CD4-positive, alpha-beta T cell treated with Interleukin-4 for 1 hour (primary cell): ENCODE measurements around the gene AGAP1.

Experiments used
- DNase-seq, 2 donors: peaks; one replicate each; pipeline ENCODE4 v3.0.0-alpha.2; 2020 to 2022

AGAP1 gene

DNA sequence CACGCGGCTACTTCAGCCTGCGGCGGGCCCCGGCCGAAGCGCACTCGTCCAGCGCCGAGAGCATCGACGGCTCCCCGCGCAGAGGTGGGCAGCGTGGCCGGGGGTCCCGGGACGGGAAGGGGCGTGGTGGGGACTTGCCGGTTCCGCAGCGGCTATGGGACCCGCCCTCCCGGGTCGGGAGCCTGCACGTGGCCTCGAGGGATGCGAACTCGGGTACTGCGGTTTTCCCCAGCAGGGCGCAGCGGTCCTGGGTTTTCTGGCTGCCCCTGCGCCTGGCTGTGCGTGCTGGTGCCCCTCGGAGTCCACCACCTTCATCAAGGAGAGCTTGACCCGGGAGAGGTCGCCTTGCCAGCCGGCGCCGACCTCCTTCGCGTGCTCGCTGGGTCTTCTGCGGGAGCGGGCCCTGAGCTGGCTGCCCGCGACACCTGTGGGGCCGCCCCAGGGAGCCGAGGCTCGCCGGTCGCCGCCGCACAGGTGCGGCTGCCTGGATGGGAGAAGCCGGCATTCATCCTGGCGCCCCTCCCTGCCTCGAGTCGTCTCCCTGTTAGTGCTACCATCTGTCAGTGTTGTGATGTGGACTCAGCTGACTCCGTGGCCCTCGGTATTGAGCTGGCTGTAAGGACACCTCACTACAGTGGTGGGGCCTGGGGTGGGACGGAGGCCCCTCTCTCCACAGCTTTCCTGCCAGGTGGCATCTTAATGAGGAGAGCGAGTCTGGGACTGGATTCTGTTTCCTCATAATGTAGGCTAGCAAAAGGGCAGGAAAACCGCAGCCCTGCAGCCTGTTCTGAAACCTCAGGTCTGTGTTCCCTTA, 177.3 kb downstream of the AGAP1 start:
- no peak for DNase-seq

DNA sequence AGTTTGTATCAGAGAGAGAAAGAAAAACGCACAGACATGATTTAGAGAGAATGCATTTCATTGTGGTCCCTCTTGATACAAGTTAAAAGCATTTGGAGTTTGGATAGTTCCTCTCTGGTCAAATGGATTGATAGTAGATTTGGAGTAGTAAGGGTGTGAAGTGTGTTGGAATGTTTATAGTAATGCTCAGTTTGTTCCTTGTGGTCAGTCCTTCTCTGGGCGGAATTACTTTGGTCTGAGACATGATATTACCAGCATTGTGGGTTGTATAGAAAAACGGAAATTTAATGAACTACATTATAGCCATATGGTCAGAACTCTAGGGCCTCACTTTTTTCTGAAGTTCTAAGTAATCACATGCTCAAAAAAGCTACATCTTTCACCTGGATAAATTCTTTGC, 178.9 kb downstream of the AGAP1 start:
- DNase-seq: no peak

- DNase-seq: no peak
Measured at GRCh38 chr2:235674146-235674545, 180.3 kb downstream of the AGAP1 start.

DNA sequence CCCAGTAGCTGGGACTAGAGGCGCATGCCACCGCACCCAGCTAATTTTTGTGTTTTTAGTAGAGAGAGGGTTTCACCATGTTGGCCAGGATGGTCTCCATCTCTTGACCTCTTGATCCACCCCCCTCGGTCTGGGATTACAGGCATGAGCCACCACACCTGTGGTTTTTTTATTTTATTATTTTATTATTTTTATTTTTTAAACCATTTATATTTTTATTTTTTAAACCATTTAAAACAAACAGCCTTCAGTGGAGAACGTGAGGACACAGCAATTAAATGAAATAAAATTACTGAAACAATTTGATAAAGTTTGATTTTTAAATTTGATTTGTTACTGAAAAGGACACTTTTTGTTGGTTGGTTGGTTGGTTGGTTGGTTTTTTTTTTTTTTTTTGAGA, 181.0 kb downstream of the AGAP1 start:
- DNase-seq: no peak

DNA sequence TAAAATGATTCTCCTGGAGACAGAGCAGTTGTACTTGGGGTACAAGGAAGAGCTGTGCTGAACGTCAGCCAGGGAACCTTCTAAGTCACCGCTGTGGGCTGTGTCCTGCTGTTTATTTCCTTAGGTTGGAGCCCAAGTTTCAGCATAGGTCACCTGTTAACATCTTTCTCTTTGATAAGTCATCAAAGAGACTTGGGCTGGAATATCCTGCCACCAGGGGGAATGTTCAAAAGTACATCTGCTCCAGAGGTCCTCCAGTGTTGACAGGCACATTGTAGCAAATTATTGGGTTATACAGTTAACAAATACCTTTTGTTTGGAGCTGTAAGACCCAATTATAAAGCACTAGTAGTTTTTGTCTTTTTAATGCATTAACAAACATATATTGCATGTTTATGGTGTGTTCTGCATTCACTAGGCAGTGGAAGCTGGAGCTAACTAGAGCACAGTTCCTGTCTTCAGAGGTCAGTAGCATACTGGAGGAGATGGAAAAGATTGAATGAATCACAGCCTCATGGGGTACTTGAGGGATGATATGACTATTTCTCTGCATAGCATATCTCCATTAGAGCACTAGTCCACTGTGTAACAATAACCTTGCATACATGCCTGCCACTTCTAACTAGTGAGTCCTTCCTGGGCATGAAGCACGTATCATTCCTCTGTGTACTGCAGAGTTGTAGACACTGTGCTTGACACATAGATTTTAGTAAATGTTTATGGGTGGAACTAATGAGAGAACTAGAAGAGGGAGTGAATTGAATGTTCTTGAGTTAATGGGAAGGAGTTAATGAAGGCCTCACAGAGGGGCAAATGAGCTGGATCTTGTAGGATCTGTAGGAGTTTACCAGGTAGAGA, 182.1 kb downstream of the AGAP1 start:
- DNase-seq: no peak

DNA sequence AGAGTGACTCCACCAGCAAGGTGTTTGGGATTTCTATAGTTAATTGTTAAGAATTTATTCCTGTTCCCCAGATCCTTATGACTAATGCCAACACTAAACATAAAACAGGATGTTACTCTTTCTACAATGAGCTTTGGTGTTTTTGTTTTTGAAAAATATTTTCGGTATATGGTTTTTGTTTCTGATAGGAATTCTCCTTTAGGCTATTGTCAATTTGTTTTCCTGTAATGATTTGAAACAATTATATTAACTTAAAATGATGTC, 182.6 kb downstream of the AGAP1 start:
- no peak for DNase-seq

GRCh38 chr2:235677276-235677788, 183.5 kb downstream of the AGAP1 start:
- no peak for DNase-seq

DNA sequence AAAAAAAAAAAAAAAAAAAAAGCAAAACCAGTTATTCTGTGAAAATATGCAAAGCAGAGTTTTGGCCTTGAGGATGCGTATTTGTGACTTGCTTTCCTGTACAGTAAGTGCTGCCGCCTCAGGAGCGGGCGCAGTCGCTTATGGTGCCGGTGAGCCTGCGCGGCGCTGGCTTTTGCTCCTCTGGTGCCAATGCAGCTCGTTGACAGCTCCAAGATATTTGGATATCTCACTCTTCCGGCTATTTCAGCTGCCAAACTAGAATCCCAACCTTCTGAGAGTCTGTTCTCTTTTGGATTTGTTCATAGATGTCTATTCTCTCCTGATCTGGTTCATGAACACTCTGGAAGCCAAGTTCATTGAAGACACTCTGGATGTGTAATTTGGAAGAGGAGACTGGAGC, 184.1 kb downstream of the AGAP1 start:
- no peak for DNase-seq

- no peak for DNase-seq
Measured at GRCh38 chr2:235678712-235679111, 184.9 kb downstream of the AGAP1 start.

DNA sequence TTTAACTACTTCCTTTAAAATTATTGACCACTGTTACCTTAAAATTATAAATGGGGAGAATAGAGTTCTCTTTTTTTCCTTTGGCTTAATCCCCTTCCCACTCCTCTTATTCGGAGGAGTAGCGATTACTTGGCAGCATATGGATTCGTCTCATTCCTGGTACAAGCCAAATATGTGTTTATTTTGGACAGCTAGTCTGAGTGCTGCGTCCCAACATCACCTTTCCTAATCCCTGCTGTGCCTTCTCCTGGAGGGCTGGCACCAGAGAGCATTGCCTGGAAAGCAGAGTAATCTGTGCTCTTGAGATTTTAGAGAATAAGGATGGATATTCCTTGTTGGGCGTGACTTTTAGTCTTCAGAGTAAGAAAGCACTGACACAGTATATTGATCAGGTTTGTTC, 185.6 kb downstream of the AGAP1 start:
- no peak for DNase-seq

DNA sequence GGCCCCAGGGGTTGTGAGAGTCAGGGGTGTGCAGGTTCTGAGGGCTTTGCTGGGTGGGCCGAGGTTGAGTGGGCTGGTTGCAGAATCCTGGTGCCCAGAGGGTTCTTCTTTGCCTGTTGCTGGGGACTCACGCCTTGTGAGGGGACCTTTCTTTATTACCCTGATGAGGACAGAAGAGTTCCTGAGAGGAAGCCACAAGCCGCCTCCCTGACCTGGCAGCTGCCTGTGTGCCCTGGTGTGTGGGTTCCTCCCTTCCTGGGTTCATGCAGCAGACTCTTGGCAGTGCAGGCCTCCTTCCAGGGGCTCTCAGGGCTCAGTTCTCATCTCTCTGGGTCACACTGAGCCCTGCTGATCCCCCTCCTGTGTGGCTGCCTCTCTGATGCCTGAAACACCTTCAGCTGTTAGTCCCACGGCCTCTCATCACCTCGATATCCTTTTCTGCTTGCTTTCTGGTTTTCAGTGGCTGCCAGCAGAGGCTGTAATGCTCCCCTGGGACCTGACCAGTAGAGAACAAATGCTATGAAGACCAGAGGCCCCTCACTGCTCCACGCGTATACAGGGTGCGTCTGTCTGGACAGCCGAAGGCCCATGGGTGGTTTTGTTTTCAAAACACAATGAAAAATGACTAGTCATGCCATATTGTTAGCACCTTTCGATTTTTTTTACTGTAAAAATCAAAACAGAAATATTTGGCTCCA, 191.3 kb downstream of the AGAP1 start:
- peak in 1 of 2 donors; percentile 10 for DNase-seq

- DNase-seq: no peak
Measured at GRCh38 chr2:235688511-235689426, 194.9 kb downstream of the AGAP1 start.

- DNase-seq: no peak
Measured at GRCh38 chr2:235689427-235689853, 195.6 kb downstream of the AGAP1 start.

DNA sequence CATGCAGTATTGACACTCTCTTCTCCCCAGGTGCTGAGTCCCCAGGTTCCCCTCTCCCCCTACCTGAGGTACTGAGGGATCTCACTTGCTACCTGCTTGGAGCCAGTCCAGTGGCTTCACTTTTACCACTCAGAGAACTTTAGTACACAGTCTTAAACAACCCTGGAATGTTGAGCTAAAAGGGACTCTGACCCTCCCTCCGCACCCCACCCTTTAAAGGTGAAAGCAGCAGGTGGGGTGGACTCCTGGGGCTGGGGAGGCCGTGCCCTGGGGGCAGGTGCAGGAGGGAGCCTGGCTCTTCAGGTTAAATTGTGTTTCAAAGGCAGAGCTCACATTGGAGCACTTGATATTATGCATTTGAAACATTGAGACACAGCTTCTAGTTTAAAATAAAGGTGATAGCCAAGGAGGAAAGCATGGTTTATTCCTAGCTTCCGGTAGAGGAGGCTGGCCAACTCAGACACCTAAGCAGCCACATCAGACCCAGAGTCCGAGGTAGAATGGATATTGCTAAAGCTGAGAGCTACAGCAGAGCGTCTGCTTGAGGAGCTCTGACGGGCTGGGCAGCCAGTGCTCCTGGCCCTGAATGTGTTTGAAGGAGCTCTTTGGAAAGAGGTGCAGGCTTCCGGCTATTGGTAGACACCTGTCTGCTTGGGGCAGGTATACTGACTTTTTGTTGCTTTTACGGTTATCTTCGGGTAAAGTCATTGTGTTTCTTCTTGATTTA, 196.4 kb downstream of the AGAP1 start:
- no peak for DNase-seq

DNA sequence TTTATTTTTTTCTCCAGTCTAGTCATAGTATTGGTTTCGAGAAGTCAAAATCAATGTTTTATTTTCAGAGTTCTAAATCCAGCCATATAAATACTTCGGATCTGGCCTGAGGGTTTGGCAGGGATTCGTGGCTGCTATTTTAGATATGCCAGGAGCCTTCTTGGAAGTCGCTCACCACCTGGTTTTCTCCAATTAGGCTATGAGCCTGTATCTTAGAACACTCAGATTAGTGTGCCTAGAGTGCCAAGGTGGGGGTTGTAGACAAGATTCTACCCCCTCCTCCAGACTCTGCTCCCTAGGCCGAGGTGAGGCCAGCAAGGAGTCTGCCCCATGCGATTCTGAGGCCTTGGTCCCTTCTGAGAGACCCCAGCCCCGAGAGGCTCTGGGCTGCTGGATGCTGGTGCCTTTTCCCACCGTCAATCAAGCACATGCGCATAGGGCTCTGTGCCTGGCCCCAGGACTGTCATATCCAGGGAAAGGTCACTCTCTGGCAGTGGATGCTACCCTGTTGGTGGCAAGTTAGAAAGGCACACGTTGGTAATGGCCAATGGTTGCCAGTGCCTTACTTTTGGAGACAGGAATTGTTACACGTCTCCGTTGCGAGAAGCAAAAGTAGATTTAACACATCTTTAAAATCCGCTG, 197.1 kb downstream of the AGAP1 start:
- DNase-seq: no peak

GRCh38 chr2:235692076-235692475, 198.2 kb downstream of the AGAP1 start:
- DNase-seq: no peak

DNA sequence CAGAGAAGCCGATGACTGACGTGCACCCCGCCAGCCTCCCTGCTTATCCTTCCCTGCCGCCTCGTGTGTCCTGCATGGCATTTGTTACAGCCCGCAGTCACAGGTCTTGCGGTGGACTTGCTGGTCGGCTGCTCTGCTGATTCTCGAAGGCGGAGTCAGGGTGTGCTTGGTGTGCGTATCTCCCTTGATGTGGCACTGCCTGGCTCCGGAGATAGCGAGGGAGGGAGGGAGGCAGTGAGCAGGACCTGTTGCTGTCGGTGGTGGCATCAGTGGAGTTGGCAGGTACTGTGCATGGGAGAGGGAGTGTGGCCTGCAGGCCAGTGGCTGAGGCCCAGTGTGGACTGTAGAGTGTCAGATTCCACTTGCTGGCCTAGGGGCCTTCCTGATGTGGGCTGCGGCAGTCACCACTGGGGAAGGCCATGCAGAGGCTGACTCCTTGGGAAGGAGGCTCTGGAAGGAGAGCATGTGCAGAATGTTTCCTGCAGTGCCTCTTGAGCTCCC, 198.9 kb downstream of the AGAP1 start:
- DNase-seq: no peak

DNA sequence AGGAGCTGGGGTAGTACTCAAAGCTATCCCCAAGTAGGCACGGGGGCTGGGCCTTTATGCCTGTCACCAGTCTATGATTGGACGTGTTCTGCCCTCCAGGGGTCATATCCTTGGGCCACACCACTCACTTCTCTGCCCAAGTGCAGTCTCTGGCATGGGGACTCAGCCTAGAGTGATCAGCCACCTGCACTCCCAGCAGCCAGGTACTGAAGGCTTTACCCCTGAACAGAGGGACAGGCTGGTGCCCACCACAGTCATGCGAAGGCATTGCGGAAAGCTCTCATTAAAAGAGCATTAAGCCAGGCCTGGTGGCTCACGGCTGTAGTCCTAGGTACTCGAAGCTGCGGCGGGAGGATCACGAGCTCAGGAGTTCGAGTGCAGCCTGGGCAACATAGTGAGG, 199.4 kb downstream of the AGAP1 start:
- no peak for DNase-seq

- DNase-seq: no peak
Measured at GRCh38 chr2:235694721-235695601, 201.1 kb downstream of the AGAP1 start.

- DNase-seq: no peak
Measured at GRCh38 chr2:235695602-235695895, 201.7 kb downstream of the AGAP1 start.
